SU-DHL-6 (cell line): Measurements from ENCODE around the gene BCAS1.

ENCODE experiments used
- H2AFZ ChIP-seq: fragments of 200-600 bp; sonication (generic); 2 replicates; pipeline ENCODE4 v1.6.1; 2014; ENCODE audit warnings: low read depth, mild to moderate bottlenecking, moderate library complexity, mixed read lengths, antibody characterized with exemption, low read length; ENCODE audit not compliant: severe bottlenecking
- H3F3A ChIP-seq: fragments of 200-600 bp; shearing (Covaris generic); 2 replicates; pipeline ENCODE4 v1.6.0; 2016; ENCODE audit warnings: antibody characterized with exemption, mild to moderate bottlenecking; ENCODE audit not compliant: insufficient read depth
- H3K27ac ChIP-seq: fragments of 200-600 bp; sonication (generic); 2 replicates; pipeline ENCODE4 v1.5.1; 2016; ENCODE audit warnings: low read depth, mild to moderate bottlenecking, low read length, moderate library complexity, mixed read lengths
- H3K27me3 ChIP-seq: fragments of 200-600 bp; sonication (generic), shearing (Covaris generic); 2 replicates; pipeline ENCODE4 v1.6.0; 2014; ENCODE audit warnings: mild to moderate bottlenecking, low read length
- H3K36me3 ChIP-seq: fragments of 200-600 bp; sonication (generic); 2 replicates; pipeline ENCODE4 v1.6.1; 2014; ENCODE audit warnings: mild to moderate bottlenecking, low read length, mixed read lengths
- H3K4me2 ChIP-seq: fragments of 300-600, 200-600 bp; shearing (Covaris generic), sonication (generic); 2 replicates; pipeline ENCODE4 v1.6.0; 2014; ENCODE audit warnings: low read length, low read depth, mild to moderate bottlenecking; ENCODE audit not compliant: poor library complexity, severe bottlenecking
- H3K4me3 ChIP-seq: fragments of 200-600 bp; sonication (generic); 2 replicates; pipeline ENCODE4 v1.5.1; 2014; ENCODE audit warnings: antibody characterized with exemption, low read length, mild to moderate bottlenecking, mixed read lengths; ENCODE audit not compliant: insufficient read depth, poor library complexity, severe bottlenecking
- H3K79me2 ChIP-seq: fragments of 200-600 bp; sonication (generic); 2 replicates; pipeline ENCODE4 v1.6.1; 2014; ENCODE audit warnings: mild to moderate bottlenecking, low read length, moderate library complexity; ENCODE audit not compliant: insufficient read depth
- H3K9ac ChIP-seq: fragments of 200-600 bp; sonication (generic); 2 replicates; pipeline ENCODE4 v1.7.0; 2014; ENCODE audit warnings: mild to moderate bottlenecking, low read length
- H3K9me2 ChIP-seq: fragments of 200-600 bp; sonication (generic); replicated peaks from 2 replicates; pipeline ENCODE4 v1.6.1; 2014; ENCODE audit warnings: low read length; ENCODE audit not compliant: insufficient read depth
- H3K9me3 ChIP-seq: fragments of 200-600 bp; sonication (generic); 2 replicates; pipeline ENCODE4 v1.6.1; 2014; ENCODE audit warnings: low read length, mixed read lengths; ENCODE audit not compliant: insufficient read depth
- H4K20me1 ChIP-seq: fragments of 200-600 bp; sonication (generic); 2 replicates; pipeline ENCODE4 v1.6.1; 2014; ENCODE audit warnings: low read depth, mild to moderate bottlenecking, antibody characterized with exemption, low read length, moderate library complexity, mixed read lengths
- EZH2phosphoT487 ChIP-seq: fragments of 200-600 bp; sonication (generic), shearing (Covaris generic); conservative IDR thresholded peaks from 2 replicates; pipeline ENCODE4 v1.6.1; 2018; ENCODE audit warnings: mild to moderate bottlenecking, antibody characterized with exemption, low read length, moderate library complexity, mixed read lengths
- TF ChIP-seq, protein P1 (sequence below): fragments of 200-600 bp; sonication (generic); IDR thresholded peaks from one replicate; pipeline ENCODE4 v1.5.1; 2017; ENCODE audit warnings: antibody characterized with exemption, mild to moderate bottlenecking, low read length, moderate library complexity; ENCODE audit not compliant: insufficient read depth, poor library complexity, severe bottlenecking

Gene BCAS1

DNA sequence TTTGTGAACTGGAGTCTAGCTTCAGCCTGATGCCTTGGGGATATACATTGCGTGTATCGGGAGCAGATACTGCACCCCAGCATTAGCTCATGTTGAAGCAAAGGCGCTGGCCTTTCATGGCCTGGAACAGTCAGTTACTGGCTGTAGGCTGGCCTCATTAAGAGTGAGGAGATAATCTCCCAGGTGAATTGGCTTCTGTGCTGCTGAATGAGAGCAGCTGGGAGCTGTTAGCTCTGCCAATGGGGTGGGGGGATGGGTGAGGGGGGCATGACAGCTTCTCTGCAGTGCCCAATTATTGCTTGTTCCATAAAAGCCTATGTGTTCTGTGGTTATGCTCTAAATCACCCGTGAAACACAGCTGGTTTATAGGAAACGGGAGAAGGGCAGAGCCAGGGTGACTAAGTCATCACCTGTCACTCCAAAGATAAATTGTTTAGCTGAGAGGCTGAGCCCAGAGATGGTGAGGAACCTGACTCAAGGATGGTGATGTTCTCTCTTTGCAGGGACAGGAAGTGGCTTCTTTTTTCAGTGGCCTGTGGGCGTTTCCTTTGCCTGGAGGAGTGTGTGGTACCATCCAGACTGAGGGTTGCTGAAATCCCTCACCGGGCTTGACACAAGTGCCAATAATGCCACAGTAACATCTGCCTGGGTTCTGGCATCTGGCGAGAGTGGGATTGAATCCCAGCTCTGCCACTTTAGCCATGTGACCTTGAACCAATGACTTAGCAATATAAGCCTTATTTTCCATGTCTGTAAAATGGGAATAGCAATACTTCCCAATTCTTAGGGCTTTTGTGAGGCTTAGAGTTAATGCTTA lies 170.8 kb downstream of the BCAS1 start:
- no peaks in the 10 kb centered on the region for H4K20me1 ChIP-seq
- no peaks in the 10 kb centered on the region for H3K27me3 ChIP-seq
- peak overlapping the region; percentile 90 for H3K27ac ChIP-seq
- no peak overlapping the region for H2AFZ ChIP-seq
- H3K4me2 ChIP-seq = peak overlapping the region; percentile 51
- H3K9ac ChIP-seq = peak overlapping the region; percentile 50
- peaks cover 69% of the 10 kb centered on the region for H3F3A ChIP-seq
- H3K36me3 ChIP-seq = no peaks in the 10 kb centered on the region
- no peaks in the 10 kb centered on the region for H3K79me2 ChIP-seq
- no peaks in the 10 kb centered on the region for H3K9me2 ChIP-seq
- TF ChIP-seq EZH2phosphoT487 = no peak
- TF ChIP-seq, protein P1, sequence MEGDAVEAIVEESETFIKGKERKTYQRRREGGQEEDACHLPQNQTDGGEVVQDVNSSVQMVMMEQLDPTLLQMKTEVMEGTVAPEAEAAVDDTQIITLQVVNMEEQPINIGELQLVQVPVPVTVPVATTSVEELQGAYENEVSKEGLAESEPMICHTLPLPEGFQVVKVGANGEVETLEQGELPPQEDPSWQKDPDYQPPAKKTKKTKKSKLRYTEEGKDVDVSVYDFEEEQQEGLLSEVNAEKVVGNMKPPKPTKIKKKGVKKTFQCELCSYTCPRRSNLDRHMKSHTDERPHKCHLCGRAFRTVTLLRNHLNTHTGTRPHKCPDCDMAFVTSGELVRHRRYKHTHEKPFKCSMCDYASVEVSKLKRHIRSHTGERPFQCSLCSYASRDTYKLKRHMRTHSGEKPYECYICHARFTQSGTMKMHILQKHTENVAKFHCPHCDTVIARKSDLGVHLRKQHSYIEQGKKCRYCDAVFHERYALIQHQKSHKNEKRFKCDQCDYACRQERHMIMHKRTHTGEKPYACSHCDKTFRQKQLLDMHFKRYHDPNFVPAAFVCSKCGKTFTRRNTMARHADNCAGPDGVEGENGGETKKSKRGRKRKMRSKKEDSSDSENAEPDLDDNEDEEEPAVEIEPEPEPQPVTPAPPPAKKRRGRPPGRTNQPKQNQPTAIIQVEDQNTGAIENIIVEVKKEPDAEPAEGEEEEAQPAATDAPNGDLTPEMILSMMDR = no peak
- H3K4me3 ChIP-seq = peak overlapping the region; percentile 23
- H3K9me3 ChIP-seq = no peaks in the 10 kb centered on the region

DNA sequence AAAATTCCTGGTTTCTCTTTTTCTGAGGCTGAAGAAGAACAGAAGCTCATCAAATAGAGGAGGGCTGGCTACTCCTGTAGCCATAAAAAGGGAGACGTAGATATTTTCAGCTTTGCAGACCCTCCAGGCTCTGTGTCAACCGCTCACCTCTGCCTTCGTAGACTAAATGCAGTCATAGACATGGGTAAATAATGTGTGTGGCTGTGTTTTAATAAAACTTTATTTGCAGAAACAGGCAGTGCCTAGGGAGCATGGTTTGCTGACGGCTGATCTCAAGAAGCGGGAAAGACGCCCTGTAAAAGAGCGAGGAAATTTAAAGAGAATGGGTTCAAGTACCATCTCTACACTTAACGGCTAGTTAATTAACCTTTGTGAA lies 171.8 kb downstream of the BCAS1 start:
- Histone ChIP-seq H3K27me3 (no peaks in the 10 kb centered on the region), H3K9me3 (no peaks in the 10 kb centered on the region), H3F3A (peaks cover 68% of the 10 kb centered on the region), H3K36me3 (no peaks in the 10 kb centered on the region), H3K4me2 (peak overlapping the region; percentile 51), H3K4me3 (no peak overlapping the region), H4K20me1 (no peaks in the 10 kb centered on the region), H2AFZ (peak overlapping the region; percentile 44), H3K9me2 (no peaks in the 10 kb centered on the region), H3K79me2 (no peaks in the 10 kb centered on the region), H3K27ac (peak overlapping the region; percentile 90), H3K9ac (peak overlapping the region; percentile 50)
- TF ChIP-seq, protein P1 = no peak
- no peak for TF ChIP-seq EZH2phosphoT487

DNA sequence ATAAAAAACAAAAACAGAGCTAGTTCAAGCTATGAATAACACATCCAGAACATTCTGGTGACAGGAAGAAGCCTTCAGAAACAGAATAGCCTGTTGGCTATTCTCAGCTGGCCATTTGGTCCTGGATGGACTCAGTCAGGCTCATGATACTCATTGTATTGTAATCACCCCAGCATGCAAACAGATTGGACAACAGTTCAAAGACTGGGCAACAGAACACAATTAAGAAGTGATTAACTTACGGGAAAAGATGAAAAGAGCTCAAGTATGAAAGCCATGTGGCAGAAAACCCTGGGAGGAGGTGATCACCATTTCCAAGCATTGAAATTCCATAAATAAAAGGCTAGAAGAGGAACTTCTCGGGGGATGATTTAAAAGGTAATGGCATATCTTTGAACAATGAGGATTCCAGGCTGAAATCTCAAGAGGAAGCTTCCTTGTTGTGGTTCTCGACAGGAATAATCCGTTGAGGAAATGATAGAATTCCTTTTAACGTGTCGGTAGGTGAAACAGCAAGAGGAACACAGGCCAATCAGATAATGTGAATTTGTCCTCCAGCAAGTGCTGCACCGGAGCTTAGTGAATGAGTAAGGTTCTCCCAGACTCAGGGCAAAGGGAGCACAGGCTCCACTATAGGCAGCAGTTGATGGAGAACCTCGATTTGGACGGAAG lies 172.4 kb downstream of the BCAS1 start:
- no peaks in the 10 kb centered on the region for H3K9me3 ChIP-seq
- peak overlapping the region; percentile 44 for H2AFZ ChIP-seq
- TF ChIP-seq EZH2phosphoT487 = no peak
- TF ChIP-seq, protein P1 = no peak

More for the DNA sequence above, 172.4 kb downstream of the BCAS1 start:
- Histone ChIP-seq H3K4me2 (no peak overlapping the region), H3K27ac (peak overlapping the region; percentile 90), H3K36me3 (no peaks in the 10 kb centered on the region), H3K9ac (no peak overlapping the region; the same call in 1 of the 2 replicates), H3K4me3 (no peak overlapping the region), H3K9me2 (no peaks in the 10 kb centered on the region), H3F3A (peaks cover 70% of the 10 kb centered on the region), H4K20me1 (no peaks in the 10 kb centered on the region), H3K79me2 (no peaks in the 10 kb centered on the region), H3K27me3 (no peaks in the 10 kb centered on the region)
